ENCODE measurements around the gene ZNF536.
"Not testable (repeated sequence)": the region's sequence is repeated elsewhere in the genome, so short reads cannot be mapped to it uniquely, and the experiment has no call there.

ZNF536 gene

GRCh38 chr19:30393729-30394480, 21.7 kb downstream of the ZNF536 start:
- no peaks in the 10 kb centered on the region for H3K27me3 ChIP-seq (ENCODE audit: control insufficient read depth in 1 of 2, insufficient read depth in 2 of 2, low read length in 2 of 2)
- H3K27ac ChIP-seq (ENCODE audit: low read depth, low read length), result no peak overlapping the region
- no peaks in the 10 kb centered on the region for H3K9me3 ChIP-seq (ENCODE audit: low read length)
- no peak overlapping the region for H3K9ac ChIP-seq (ENCODE audit: low read length)
- H3K4me1 ChIP-seq (ENCODE audit: insufficient read depth, low read length), result no peaks in the 10 kb centered on the region
- H3K36me3 ChIP-seq (ENCODE audit: insufficient read depth, low read length), result no peaks in the 10 kb centered on the region
- no peak overlapping the region for H3K4me3 ChIP-seq (ENCODE audit: low read depth in 1 of 2, low read length in 2 of 2)

DNA sequence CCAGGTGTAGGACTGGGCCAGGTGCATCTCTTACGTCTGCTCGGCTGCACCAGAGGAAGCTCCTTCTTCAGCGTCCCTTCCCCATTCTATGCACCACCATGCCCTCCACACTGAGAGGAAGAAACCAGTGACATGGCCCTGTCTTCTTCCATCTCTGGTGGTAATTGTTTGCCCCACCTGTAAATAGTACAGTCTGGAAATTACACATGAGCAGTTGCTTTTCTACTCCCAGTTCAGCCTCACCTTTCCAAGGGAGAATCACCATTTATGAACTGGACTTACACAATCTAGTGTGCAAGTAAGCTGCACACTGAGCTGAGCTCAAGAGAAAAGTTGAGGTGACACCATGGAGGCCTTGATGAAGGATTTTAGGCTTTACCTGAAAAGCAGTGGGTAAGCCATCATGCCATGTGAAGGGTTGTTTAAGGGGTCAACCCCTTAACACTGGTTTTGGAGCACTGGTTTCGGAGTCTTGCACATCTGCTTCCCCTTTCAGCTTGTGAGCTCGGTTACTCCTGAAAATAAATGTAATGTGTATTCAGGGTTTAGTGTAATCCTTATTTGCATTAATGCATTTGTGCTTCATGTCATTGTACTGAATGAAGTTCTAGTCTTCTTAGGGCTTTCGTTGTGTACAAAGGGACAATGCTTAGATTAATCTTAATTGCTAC, 22.4 kb downstream of the ZNF536 start:
- H3K36me3 ChIP-seq (ENCODE audit: insufficient read depth, low read length), result no peaks in the 10 kb centered on the region
- H3K4me1 ChIP-seq (ENCODE audit: insufficient read depth, low read length), result no peaks in the 10 kb centered on the region
- H3K27me3 ChIP-seq (ENCODE audit: control insufficient read depth in 1 of 2, insufficient read depth in 2 of 2, low read length in 2 of 2), result no peaks in the 10 kb centered on the region
- no peak overlapping the region for H3K9ac ChIP-seq (ENCODE audit: low read length)
- no peak overlapping the region for H3K4me3 ChIP-seq (ENCODE audit: low read depth in 1 of 2, low read length in 2 of 2)
- no peaks in the 10 kb centered on the region for H3K9me3 ChIP-seq (ENCODE audit: low read length)
- H3K27ac ChIP-seq (ENCODE audit: low read depth, low read length), result no peak overlapping the region

DNA sequence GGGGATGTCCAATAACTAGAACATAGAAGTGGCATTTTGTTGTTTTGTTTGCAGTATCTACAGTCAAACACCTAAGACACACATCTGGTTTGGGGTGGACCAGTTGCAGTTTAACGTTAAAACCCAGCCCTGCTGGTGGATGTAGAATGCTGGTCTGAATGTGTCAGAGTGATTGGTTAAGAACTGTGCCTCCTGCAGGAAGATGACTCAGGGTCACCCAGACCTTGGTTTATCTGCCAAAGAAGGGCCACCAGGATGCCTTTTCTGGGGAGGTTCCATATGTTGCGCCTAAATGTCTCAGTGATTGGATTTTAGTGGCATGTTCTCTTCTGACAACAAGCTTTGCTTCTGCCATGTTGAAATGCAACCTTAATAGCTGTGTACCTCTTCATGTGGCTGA, 23.1 kb downstream of the ZNF536 start:
- H3K27me3 ChIP-seq (ENCODE audit: control insufficient read depth in 1 of 2, insufficient read depth in 2 of 2, low read length in 2 of 2), result no peaks in the 10 kb centered on the region

DNA sequence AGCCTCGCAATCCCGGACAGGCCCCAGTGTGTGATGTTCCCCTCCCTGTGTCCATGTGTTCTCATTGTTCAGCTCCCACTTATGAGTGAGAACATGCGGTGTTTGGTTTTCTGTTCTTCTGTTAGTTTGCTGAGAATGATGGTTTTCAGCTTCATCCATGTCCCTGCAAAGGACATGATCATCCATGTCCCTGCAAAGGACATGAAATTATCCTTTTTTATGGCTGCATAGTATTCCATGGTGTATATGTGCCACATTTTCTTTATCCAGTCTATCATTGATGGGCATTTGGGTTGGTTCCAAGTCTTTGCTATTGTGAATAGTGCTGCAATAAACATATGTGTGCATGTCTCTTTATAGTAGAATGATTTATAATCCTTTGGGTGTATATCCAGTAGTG, 26.4 kb downstream of the ZNF536 start:
- H3K4me3 ChIP-seq (ENCODE audit: low read depth in 1 of 2, low read length in 2 of 2); H3K36me3 ChIP-seq (ENCODE audit: insufficient read depth, low read length); H3K27me3 ChIP-seq (ENCODE audit: control insufficient read depth in 1 of 2, insufficient read depth in 2 of 2, low read length in 2 of 2); H3K4me1 ChIP-seq (ENCODE audit: insufficient read depth, low read length); H3K27ac ChIP-seq (ENCODE audit: low read depth, low read length); H3K9me3 ChIP-seq (ENCODE audit: low read length); H3K9ac ChIP-seq (ENCODE audit: low read length): not testable (repeated sequence)

More for the DNA sequence above, 23.1 kb downstream of the ZNF536 start:
- Histone ChIP-seq H3K9me3 (ENCODE audit: low read length) (no peaks in the 10 kb centered on the region), H3K9ac (ENCODE audit: low read length) (no peak overlapping the region), H3K36me3 (ENCODE audit: insufficient read depth, low read length) (no peaks in the 10 kb centered on the region), H3K4me1 (ENCODE audit: insufficient read depth, low read length) (no peaks in the 10 kb centered on the region), H3K27ac (ENCODE audit: low read depth, low read length) (no peak overlapping the region), H3K4me3 (ENCODE audit: low read depth in 1 of 2, low read length in 2 of 2) (no peak overlapping the region)

- no peaks in the 10 kb centered on the region for H3K27me3 ChIP-seq (ENCODE audit: control insufficient read depth in 1 of 2, insufficient read depth in 2 of 2, low read length in 2 of 2)
- H3K4me3 ChIP-seq (ENCODE audit: low read depth in 1 of 2, low read length in 2 of 2), result no peak overlapping the region
- no peaks in the 10 kb centered on the region for H3K4me1 ChIP-seq (ENCODE audit: insufficient read depth, low read length)
- H3K27ac ChIP-seq (ENCODE audit: low read depth, low read length), result no peak overlapping the region
- no peak overlapping the region for H3K9ac ChIP-seq (ENCODE audit: low read length)
- no peaks in the 10 kb centered on the region for H3K36me3 ChIP-seq (ENCODE audit: insufficient read depth, low read length)
- H3K9me3 ChIP-seq (ENCODE audit: low read length), result no peaks in the 10 kb centered on the region
Measured at GRCh38 chr19:30401956-30402355, 29.8 kb downstream of the ZNF536 start.

- Histone ChIP-seq H3K4me3 (ENCODE audit: low read depth in 1 of 2, low read length in 2 of 2) (no peak overlapping the region), H3K36me3 (ENCODE audit: insufficient read depth, low read length) (no peaks in the 10 kb centered on the region), H3K9ac (ENCODE audit: low read length) (no peak overlapping the region), H3K9me3 (ENCODE audit: low read length) (no peaks in the 10 kb centered on the region), H3K27me3 (ENCODE audit: control insufficient read depth in 1 of 2, insufficient read depth in 2 of 2, low read length in 2 of 2) (no peaks in the 10 kb centered on the region), H3K27ac (ENCODE audit: low read depth, low read length) (no peak overlapping the region), H3K4me1 (ENCODE audit: insufficient read depth, low read length) (no peaks in the 10 kb centered on the region)
Measured at GRCh38 chr19:30402436-30403202, 30.4 kb downstream of the ZNF536 start.

- no peak overlapping the region for H3K4me3 ChIP-seq (ENCODE audit: low read depth in 1 of 2, low read length in 2 of 2)
- H3K9me3 ChIP-seq (ENCODE audit: low read length), result no peaks in the 10 kb centered on the region
- H3K4me1 ChIP-seq (ENCODE audit: insufficient read depth, low read length), result no peaks in the 10 kb centered on the region
- no peaks in the 10 kb centered on the region for H3K36me3 ChIP-seq (ENCODE audit: insufficient read depth, low read length)
- H3K27ac ChIP-seq (ENCODE audit: low read depth, low read length), result no peak overlapping the region
- H3K9ac ChIP-seq (ENCODE audit: low read length), result no peak overlapping the region
- no peaks in the 10 kb centered on the region for H3K27me3 ChIP-seq (ENCODE audit: control insufficient read depth in 1 of 2, insufficient read depth in 2 of 2, low read length in 2 of 2)
Measured at GRCh38 chr19:30403203-30403985, 31.2 kb downstream of the ZNF536 start.

GRCh38 chr19:30406220-30407067, 34.3 kb downstream of the ZNF536 start:
- H3K9me3 ChIP-seq (ENCODE audit: low read length), result no peaks in the 10 kb centered on the region
- H3K36me3 ChIP-seq (ENCODE audit: insufficient read depth, low read length), result no peaks in the 10 kb centered on the region
- no peaks in the 10 kb centered on the region for H3K4me1 ChIP-seq (ENCODE audit: insufficient read depth, low read length)
- no peak overlapping the region for H3K4me3 ChIP-seq (ENCODE audit: low read depth in 1 of 2, low read length in 2 of 2)
- no peak overlapping the region for H3K9ac ChIP-seq (ENCODE audit: low read length)
- H3K27me3 ChIP-seq (ENCODE audit: control insufficient read depth in 1 of 2, insufficient read depth in 2 of 2, low read length in 2 of 2), result no peaks in the 10 kb centered on the region
- no peak overlapping the region for H3K27ac ChIP-seq (ENCODE audit: low read depth, low read length)

DNA sequence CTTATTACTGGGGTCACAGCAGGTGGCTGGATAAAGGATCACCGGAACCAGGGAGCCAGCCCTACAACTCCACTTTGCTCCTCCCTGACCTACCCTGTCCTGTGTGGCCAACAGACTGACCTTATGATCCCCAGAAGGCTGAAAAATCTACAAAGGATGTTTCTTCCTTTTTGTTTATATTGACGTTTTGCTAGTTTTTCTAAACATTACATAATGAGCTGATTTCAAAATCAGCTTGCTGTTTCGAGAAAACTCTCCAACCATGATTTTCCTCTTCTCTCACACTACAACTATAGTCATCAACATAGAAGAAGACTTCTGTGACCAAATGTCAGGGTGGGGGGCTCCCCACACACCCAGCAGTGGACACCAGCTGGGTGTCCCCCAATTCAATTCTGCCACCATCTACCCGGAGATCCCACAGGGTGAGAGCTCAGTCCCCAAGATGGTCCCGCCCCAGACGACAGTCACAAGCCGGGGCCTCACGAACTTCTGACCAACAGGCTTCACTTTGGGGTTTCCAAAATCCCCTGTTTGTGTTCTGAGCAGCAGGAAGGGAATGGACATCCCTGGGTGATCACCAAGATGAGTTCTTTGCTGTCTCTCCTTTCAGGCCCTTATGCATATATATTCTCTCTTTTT, 35.0 kb downstream of the ZNF536 start:
- no peak overlapping the region for H3K4me3 ChIP-seq (ENCODE audit: low read depth in 1 of 2, low read length in 2 of 2)
- H3K27me3 ChIP-seq (ENCODE audit: control insufficient read depth in 1 of 2, insufficient read depth in 2 of 2, low read length in 2 of 2), result no peaks in the 10 kb centered on the region
- no peak overlapping the region for H3K27ac ChIP-seq (ENCODE audit: low read depth, low read length)
- no peak overlapping the region for H3K9ac ChIP-seq (ENCODE audit: low read length)
- no peaks in the 10 kb centered on the region for H3K4me1 ChIP-seq (ENCODE audit: insufficient read depth, low read length)
- no peaks in the 10 kb centered on the region for H3K9me3 ChIP-seq (ENCODE audit: low read length)
- H3K36me3 ChIP-seq (ENCODE audit: insufficient read depth, low read length), result no peaks in the 10 kb centered on the region

- no peaks in the 10 kb centered on the region for H3K27me3 ChIP-seq (ENCODE audit: control insufficient read depth in 1 of 2, insufficient read depth in 2 of 2, low read length in 2 of 2)
- no peaks in the 10 kb centered on the region for H3K9me3 ChIP-seq (ENCODE audit: low read length)
- no peaks in the 10 kb centered on the region for H3K36me3 ChIP-seq (ENCODE audit: insufficient read depth, low read length)
- H3K9ac ChIP-seq (ENCODE audit: low read length), result no peak overlapping the region
- H3K4me1 ChIP-seq (ENCODE audit: insufficient read depth, low read length), result no peaks in the 10 kb centered on the region
- no peak overlapping the region for H3K4me3 ChIP-seq (ENCODE audit: low read depth in 1 of 2, low read length in 2 of 2)
- no peak overlapping the region for H3K27ac ChIP-seq (ENCODE audit: low read depth, low read length)
Measured at GRCh38 chr19:30408734-30409301, 36.6 kb downstream of the ZNF536 start.
